GM21723 (cell line): Measurements from ENCODE around the gene TFB1M.
A peak's percentile ranks its signal among the peaks of the same experiment; 100 is the strongest.
"Not testable (repeated sequence)": the region's sequence is repeated elsewhere in the genome, so short reads cannot be mapped to it uniquely, and the experiment has no call there.

Experiments used
- ATAC-seq: cut with Tn5 transposase; IDR thresholded peaks from one replicate; pipeline ENCODE4 v1.9.1; 2021; ENCODE audit warnings: mild to moderate bottlenecking, moderate library complexity; ENCODE audit not compliant: unreplicated experiment

Gene TFB1M

DNA sequence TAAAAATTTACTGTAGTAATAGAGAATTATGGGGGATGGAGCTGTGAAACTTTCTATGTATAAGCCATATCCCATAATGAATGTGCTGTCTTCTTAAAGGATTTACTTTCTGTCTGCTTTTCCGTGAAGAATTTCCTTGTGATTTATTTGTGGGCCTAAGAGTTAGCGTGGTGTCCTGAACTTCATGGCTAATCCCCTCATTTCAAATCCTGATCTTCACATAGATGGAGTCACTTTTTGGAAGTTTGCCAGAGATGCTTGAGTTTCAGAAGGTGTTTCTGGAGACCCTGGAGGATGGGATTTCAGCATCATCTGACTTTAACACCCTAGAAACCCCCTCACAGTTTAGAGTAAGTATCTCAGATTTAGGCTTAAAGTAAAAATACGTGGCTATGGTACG is 69.8 kb downstream of the TFB1M start:
- no peak for ATAC-seq

DNA sequence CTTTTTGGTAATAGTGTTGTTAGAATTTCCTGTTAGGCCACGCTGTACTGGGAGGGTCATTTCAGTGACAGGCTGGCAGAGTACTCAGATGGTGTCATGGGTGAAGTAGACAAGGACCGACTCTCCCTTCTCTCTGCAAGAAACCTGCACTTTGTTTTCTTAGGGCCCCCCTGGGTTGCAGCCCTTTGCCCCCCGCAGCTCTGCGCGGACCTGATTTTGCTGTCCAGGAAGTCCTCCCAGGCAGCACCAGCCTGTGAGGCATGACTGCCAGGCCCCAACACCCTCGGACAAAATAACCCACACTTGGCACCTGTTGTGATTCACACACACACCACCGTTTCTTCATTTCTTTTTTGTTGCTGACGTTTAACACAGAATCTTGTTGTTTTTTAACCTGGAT is 72.3 kb downstream of the TFB1M start:
- ATAC-seq, result no peak

DNA sequence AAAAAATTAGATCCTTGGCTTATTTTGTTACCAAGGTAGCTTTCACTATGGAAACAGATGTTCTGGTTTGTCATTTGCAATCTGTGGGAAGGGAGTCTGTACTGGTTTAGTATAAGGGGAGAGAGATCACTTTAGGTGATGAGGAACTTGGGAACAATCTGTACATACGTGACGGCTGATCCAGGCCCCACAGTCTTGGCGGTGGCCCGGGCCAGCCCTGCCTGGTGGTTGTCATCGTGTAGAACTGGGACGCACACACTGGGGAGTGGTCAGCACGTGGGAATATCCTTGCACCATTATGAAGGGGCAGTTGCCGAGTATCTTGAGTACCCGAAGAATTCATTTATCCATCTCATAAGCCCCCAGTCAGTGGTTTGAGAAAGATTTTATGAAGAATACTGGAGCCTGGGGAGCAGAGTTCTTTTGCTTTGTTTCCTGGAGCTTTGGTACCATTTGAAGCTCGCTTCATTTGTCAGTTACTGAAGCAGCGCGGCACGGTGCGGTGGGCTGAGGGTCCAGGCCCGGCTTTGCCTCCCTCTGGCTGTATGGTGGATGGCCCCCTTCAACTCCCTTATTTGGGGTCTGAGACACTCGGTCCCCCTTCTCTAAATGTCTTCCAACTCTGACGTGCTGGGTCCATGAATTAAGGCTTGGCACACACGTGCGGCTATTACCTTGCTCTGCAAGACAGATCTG is 73.2 kb downstream of the TFB1M start:
- ATAC-seq, result no peak

DNA sequence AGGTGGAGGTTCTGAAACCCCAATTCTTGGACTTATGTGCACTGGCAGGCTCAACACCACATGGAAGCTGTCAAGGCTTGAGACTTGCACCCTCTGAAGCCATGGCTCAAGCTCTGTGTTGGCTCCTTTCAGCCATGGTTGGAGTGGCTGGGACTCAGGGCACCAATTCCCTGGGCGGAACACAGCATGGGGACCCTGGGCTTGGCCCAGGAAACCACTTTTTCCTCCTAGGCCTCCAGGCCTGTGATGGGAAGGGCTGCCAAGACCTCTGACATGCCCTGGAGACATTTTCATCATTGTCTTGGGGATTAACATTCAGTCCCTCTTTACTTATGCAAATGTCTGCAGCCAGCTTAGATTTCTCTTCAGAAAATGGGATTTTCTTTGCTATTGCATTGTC is 76.7 kb downstream of the TFB1M start:
- ATAC-seq, result no peak

DNA sequence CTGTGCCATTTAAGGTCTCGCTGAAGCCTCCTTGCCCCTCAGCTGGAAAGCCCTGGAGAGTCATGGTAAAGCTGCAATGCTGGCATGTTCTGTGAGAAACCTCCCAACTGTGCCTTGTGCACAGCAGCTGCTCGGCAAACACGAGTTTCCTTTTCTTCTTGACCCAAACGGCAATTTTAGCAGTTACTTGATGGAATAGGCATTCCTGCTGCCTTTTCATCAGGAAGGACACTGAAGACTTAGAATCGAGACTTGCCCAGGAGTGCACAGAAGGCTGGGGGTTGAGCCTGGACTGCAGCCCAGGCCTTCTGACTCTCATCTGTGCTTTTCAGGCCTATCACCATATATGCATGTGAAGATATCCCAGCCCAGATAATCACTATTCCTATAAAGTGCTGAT is 79.2 kb downstream of the TFB1M start:
- ATAC-seq, result no peak

DNA sequence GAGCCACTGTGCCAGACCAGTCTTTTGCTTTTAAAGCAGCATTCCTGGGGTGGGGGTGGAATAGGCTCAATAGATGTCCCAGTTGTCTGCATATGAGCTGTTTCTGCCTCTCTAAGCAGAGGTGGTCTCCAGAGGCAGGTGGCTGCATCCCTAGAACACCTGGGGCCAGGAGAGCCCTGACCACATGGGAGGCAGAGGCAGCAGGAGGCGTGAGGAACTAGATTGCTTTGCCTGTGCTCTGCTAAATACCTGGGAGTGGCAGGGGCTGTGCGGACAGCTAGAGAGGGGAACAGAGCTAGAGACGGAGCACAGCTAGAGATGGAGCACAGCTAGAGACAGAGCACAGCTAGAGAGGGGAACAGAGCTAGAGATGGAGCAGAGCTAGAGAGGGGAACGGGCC is 79.6 kb downstream of the TFB1M start:
- no peak for ATAC-seq

DNA sequence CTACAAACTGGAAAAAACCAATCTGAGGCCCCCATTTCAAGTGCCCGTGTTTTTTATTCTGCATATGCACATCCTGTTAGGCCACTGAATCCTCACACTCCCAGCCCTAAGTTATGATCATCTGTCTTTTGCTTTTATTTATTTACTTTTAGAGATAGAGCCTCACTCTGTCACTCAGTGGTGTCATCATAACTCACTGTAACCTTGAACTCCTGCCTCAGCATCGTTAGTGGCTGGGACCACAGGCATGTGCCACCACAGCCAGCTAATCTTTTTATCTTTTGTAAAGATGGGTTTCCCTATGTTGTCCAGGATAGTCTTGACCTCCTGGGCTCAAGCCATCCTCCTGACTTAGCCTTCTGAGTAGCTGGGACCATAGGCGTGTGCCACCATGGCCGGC is 80.1 kb downstream of the TFB1M start:
- ATAC-seq, result no peak

DNA sequence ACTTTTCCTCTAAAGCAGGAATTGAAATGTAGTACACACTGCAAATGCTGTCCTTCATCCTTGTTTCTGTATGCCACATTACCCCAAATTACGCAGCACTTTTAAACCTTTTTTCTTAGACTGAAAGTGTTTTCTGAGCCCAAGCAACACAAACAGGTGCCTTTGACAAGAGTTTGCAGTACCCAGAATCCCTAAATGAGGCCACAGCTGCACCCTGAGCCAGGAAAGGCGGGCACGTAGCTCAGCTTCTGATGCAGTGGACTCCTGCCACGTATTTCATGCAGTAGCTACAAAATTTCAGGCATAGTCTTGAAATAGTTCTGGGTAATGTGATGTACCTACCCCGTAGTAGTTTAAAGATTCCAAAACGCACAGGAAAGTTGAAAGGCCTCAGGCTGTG is 81.4 kb downstream of the TFB1M start:
- no peak for ATAC-seq

DNA sequence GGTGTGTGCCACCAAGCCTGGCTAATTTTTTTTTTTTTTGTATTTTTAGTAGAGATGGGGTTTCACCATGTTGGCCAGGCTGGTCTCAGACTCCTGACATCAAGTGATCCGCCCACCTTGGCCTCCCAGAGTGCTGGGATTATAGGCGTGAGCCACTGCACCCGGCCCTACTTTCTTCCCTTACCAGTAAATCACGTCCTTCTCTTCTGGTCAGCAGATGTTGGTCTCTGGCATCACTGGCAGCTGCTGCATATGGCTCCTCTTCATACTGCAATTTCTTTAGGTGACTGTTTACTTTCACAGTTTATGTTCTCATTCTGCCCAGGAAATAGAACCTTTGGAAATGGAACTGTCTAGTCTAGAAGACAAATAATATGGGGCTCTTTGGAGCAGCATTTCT is 83.3 kb downstream of the TFB1M start:
- not testable (repeated sequence) for ATAC-seq

DNA sequence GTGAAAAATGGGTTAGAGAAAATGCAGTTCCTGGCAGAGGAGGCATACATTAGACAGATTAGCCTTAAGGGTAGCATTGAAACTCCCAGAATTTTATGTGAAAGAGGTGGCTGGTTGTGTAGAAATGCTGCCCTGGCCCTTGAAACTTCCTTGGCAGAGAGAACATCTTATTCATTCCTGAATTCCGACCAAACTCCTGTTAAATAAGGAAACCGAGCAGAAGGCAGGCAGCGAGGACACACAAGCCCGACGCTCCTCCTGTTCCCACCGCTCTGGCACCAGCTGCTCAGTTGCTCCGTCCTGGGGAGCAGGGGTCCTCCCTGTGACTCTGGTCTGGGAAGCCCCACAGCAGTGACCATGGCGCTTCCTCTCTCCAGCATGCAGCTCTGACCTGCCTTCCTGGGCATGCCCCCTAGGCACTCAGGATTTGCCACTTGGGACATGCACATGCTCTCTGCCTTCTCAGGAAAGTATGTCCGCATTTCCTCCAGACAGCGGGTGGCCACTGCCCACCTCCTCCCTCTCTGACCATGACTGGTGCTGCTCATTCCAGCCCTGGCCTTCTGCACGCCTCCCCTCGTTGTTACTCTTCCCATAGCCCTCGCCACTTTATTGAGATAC is 85.6 kb downstream of the TFB1M start:
- ATAC-seq, result no peak

DNA sequence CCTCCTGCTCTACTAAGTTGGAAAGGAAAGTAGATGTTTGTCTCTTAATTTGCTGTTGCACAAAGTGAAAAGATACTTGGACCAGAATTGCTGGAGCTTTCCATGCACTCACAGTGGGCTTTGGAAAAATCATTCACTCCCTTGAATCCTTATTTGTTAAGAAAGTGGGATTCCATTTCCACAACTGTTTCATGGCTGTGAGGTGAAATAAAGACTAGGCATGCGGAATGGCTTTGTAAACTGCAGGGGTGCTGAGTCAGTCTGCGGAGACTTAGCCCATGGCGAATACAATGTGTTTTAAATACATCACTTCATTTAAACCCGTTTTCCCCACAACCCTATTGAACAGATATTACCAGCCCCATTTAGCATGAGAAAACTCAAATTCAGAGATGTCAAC is 87.2 kb downstream of the TFB1M start:
- ATAC-seq, result no peak

DNA sequence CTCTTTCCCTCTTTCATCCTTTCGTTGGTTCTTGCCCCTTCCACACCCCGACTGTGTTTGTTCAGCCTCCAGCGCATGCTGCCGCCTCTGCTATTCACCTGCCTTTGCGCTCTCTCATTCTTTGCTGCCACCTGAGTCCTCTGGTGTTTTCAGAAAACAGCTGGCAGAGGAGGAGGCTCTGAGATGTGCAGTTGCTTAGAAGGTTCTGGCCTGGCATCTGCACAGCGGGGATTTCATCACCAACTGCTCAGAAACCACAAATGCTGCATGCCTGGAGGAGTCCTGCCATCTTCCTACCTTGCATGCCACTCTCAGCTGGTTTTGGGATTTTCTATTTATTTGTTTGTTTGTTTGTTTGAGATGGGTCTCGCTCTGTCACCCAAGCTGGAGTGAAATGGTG is 89.7 kb downstream of the TFB1M start:
- ATAC-seq, result no peak

DNA sequence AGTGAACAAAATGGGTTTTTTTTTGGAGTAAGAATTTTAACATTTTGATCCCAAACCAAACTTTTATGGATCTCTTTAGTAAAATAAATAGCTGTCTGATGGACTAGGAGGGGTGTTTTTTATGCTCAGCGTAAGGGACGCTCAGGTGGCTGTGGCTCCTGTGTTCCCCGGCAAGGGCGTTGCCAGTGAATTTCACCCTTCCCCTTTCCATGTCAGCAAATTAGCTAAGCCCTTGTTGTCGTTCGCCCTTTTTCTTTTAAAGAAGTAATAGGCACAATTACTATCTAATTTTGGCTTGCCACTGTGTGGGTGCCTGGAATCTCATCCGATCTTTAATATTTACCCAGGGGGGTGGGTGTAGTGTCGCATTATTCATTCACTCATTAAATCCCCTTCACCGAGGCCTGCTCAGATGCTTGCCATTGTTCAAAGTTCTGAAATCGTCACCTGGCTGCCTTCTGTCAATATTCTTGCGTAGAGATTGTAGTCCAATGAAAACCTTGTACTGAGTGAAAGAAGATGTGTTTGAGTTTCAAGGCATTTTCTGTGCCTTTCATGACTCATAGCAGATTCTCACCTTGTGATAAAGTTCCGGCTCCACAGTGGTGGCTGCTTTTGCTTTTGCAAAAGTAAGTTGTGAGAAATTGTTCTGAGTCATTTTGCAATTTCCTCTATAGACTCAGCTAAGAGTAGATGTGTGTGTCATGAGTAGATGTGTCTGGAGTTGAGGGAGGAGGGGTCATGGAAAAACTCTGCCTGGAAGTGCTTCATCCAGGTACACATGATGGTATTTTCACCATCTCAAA is 90.4 kb downstream of the TFB1M start:
- peak; percentile 97 for ATAC-seq

DNA sequence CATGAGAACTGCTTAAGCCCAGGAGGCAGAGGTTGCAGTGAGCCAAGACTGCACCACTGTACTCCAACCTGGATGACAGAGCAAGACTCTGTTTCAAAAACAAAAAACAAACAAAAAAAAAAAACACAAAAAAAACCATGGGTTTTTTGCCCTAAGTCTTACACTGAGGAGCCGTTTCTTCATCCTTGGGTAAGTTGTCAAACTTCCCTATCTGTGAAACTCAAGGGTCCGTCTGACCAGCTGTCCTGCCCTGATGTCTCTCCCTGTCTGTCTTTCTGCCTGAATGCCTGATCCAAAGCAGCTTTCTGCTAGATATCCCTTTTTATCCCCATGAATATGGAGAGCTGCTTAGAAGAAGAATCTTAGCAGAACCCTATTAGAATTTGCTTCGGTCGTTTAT is 91.8 kb downstream of the TFB1M start:
- no peak for ATAC-seq

DNA sequence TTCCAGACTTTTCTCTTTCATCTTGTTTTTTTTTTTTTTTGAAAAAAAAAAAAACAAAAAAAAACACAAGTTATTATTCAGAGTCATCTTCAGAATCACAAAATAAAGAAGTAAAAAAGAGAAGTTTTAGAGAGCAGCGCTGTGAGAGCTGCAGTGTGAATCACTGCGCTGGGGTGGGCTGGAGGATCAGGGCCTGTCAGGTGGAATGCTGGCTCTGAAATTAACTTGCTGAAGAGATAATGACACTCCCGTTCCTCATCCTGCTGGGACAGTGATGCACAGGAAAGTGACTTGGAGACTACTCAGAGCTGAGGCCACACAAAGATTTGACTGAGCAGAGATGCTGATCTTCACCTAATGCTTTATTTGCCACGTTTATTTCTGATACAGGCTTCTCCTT is 93.2 kb downstream of the TFB1M start:
- ATAC-seq, result no peak

DNA sequence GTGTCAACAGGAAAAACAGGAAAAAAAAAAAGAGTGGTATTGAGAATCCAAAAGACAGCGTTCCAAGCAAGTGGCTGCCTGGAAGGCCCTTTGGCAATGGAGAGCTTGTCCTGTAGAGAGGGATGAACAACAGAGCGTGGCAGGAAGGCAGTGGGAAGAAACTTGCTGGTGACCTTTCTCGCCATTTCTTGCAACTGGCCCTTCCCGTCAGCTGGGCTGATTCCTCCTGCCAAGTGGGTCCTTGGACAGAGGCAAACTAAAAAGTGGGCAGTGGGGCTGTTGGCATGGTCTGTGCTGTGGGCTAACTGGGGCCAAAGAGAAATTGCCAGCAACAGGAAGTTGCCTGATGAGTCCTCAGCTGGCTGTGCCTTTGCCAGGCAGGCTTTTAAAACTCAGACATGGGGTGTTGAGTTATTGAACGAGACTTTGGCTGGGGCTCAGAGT is 94.4 kb downstream of the TFB1M start:
- ATAC-seq, result no peak

DNA sequence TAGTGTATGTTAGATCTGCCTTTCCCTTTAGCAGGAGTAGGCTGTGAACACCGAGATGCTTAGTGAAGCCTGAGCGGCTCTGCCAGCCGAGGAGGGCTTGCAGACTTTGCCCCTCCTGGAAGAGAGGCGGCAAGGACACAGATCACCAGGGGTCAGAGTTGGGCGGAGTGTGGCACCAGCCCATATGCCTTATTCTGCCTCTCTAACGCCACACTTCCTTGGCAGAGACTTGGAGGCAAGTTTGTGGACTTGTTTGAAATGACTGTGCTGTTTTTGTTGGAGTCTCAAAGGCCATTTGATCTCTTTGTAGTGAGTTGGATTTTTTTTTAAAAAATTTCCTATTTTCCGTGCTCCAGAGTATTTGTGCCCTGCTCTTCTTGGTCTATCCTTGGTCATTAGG is 95.0 kb downstream of the TFB1M start:
- no peak for ATAC-seq

DNA sequence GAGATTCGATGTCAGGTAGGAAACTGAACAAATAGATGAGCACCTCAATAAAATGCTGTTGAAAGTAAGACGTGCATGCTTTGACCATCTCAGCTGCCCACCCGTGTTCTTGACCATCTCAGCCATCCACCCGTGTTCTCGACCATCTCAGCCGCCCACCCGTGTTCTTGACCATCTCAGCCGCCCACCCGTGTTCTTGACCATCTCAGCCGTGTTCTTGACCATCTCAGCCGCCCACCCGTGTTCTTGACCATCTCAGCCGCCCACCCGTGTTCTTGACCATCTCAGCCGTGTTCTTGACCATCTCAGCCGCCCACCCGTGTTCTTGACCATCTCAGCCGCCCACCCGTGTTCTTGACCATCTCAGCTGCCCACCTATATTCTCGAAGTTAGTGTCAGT is 95.6 kb downstream of the TFB1M start:
- not testable (repeated sequence) for ATAC-seq

DNA sequence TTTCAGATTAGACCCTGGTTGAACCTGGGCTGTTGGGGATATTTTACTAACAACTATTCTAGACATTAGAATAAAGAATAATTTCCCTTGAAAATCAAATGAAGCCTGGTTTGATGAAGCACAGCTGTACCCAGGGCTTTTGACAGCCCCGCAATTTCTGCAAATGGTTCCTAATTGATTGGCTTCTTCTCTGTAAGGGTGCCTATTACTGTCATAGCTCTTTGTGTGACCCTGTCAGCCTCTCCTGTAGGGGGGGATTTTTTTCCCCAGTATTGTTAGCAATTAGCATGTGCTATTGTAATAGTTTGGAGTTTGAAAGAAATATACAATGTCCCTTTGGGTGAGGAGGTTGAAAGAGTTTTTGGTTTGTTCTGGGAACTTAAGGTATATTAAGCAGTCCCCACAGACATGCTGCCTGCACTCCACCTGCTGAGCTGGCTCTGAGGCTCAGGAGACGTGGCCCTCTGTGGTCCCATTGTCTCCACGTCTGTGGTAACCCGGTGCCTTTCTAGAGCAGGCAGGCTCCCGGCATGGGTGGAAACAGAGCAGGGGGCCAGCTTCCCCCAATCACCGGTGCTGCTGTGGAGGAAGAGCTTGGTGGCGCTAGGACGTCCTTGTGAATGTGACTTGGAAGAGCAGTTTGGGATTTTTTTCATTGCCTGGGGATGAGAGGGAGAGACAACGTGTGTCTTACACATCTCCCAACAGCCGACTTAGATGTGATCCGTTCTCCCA is 97.8 kb downstream of the TFB1M start:
- ATAC-seq, result no peak

DNA sequence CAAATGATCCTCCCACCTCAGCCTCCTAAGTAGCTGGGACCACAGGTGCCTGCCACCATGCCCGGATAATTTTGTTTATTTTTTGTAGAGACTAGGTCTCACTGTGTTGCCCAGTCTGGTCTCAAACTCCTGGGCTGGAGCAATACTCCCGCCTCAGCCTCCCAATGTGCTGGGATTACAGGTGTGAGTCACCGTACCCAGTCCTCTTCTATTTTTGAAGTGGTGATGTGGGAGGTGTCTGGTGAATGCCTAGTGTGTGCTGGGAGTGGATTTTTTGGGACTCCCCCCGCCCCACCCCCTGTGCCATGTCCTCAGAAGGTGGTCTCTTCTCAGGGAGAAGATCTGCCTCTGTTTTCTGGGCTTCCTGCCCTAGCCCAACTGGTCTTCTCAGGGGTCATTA is 98.4 kb downstream of the TFB1M start:
- ATAC-seq, result no peak

DNA sequence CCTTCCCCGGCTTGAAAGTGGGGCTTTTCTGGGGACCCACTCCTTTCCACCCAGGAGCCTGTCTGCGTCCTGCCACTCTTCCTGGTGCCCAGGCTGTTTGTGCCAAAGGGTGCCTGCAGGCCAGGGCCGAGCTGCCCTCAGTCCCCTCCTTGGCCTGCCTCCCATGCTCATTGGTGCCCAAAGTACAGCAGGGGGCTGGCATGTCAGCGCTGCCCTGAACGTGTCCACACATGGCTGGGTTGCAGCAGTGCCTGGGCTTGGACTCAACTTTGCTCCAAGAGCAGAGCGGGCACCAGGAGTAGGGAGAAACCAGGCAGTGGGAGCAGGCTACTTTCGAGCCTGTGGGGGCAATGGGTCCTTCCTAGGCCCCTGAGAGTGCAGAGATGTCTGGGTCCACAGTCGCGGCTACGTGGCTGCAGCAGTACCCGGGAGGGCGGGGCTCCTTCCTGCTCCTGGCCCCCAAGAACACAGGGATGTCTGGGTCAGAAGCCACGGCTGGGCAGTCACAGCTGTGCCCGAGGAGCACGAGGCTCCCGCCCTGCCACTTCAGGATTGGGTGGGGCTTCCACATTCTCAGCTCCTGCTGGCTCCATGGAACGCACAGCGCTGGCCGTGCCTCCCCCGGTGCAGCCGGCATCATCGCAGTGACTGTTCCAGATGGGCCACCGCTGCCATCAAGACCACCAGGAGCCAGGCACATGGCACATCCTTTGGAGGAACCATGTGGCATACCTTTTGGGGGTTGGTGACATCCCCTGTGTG is 100.5 kb downstream of the TFB1M start:
- ATAC-seq, result no peak
